Activated B cell treated with CpG ODN at 0.5 μM for 24 hours (primary cell): Measurements from ENCODE around the gene LGALS13. TPM values are rescaled to one million over a fixed set of nuclear protein-coding genes. Genes with fewer than 3 reads are reported as not detected.

Experiments used
- ATAC-seq: fragments of 200-7000 bp; cut with Tn5 transposase; one replicate; pipeline ENCODE4 v1.10.0; 2021; ENCODE audit warnings: low read depth, mild to moderate bottlenecking, moderate library complexity
- CTCF ChIA-PET: fragments of 350-600 bp; sonication (Branson Sonifier 250); formaldehyde crosslinking; loops from one replicate; lab custom pipeline; 2021; ENCODE audit warnings: antibody characterized with exemption; lab: Charles Lee
- POLR2A ChIA-PET: fragments of 350-600 bp; sonication (Branson Sonifier 250); formaldehyde crosslinking; loops from one replicate; lab custom pipeline; 2021; ENCODE audit warnings: antibody characterized with exemption; lab: Charles Lee
- DNase-seq: peaks from one replicate; pipeline ENCODE4 v3.0.0; 2022
- H3K27ac Mint-ChIP-seq: one replicate; pipeline ENCODE4 v1.8.0; 2020; ENCODE audit warnings: mixed read lengths
- H3K27me3 Mint-ChIP-seq: one replicate; pipeline ENCODE4 v1.8.0; 2021; ENCODE audit warnings: mixed read lengths
- H3K36me3 Mint-ChIP-seq: one replicate; pipeline ENCODE4 v1.8.0; 2021; ENCODE audit warnings: low read depth, mixed read lengths
- H3K4me1 Mint-ChIP-seq: one replicate; pipeline ENCODE4 v1.8.0; 2021; ENCODE audit warnings: mixed read lengths
- H3K4me3 Mint-ChIP-seq: one replicate; pipeline ENCODE4 v1.8.0; 2020; ENCODE audit warnings: mild to moderate bottlenecking, mixed read lengths
- H3K9me3 Mint-ChIP-seq: one replicate; pipeline ENCODE4 v1.8.0; 2020; ENCODE audit warnings: mixed read lengths
- intact Hi-C: fragments of 100-400 bp; cut with micrococcal nuclease; formaldehyde crosslinking; loops from one replicate; pipeline ENCODE4 v1.15.1; 2024
- total RNA-seq: library from RNA; stranded (reverse); gene quantifications from 2 replicates; pipeline ENCODE4 v1.2.3, GENCODE V29; 2022
- TF ChIP-seq, protein P1 (sequence below): fragments of 200-600 bp; IDR thresholded peaks from one replicate; pipeline ENCODE4 v1.8.0; 2022; ENCODE audit warnings: antibody characterized with exemption, mild to moderate bottlenecking

LGALS13 gene
- total RNA-seq, 1 donor from 2014 or later: not detected

DNA sequence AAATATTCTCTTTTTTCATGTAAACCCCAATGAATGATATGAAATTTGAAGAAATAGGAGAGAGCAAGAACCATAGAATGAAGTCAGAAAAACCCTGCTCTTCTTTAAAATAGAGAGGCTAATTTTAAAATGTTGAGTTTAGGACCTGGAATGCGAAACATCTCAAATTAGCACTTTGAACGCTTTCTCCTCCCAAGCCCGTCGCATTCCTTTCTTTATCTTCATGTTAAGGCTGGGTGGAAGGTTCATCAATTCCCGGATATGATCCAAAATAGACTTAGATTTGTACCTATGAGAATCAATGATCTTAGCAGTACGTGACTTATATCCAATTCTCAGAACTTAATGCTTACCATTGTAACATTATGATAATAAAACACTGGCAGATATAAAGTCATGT, 29.3 kb downstream of the LGALS13 start:
- Mint-ChIP-seq H3K4me3 (no peak overlapping the region), H3K9me3 (peaks cover 3% of the 10 kb centered on the region), H3K36me3 (no peaks in the 10 kb centered on the region), H3K4me1 (no peaks in the 10 kb centered on the region), H3K27ac (no peak overlapping the region), H3K27me3 (peaks cover 14% of the 10 kb centered on the region)
- TF ChIP-seq, protein P1, sequence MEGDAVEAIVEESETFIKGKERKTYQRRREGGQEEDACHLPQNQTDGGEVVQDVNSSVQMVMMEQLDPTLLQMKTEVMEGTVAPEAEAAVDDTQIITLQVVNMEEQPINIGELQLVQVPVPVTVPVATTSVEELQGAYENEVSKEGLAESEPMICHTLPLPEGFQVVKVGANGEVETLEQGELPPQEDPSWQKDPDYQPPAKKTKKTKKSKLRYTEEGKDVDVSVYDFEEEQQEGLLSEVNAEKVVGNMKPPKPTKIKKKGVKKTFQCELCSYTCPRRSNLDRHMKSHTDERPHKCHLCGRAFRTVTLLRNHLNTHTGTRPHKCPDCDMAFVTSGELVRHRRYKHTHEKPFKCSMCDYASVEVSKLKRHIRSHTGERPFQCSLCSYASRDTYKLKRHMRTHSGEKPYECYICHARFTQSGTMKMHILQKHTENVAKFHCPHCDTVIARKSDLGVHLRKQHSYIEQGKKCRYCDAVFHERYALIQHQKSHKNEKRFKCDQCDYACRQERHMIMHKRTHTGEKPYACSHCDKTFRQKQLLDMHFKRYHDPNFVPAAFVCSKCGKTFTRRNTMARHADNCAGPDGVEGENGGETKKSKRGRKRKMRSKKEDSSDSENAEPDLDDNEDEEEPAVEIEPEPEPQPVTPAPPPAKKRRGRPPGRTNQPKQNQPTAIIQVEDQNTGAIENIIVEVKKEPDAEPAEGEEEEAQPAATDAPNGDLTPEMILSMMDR: no peak
- DNase-seq (no peak), ATAC-seq (no peak)
- CTCF ChIA-PET: no interaction called here
- intact Hi-C loops: no loop called here
- POLR2A ChIA-PET: no interaction called here

GRCh38 chr19:39637891-39638290, 35.6 kb downstream of the LGALS13 start:
- H3K9me3 Mint-ChIP-seq: peaks cover 3% of the 10 kb centered on the region
- DNase-seq: no peak
- ChIA-PET CTCF (no interaction called here), POLR2A (no interaction called here)
- no peak for ATAC-seq
- H3K4me3 Mint-ChIP-seq: no peak overlapping the region
- peaks cover 54% of the 10 kb centered on the region for H3K27me3 Mint-ChIP-seq
- H3K36me3 Mint-ChIP-seq: no peaks in the 10 kb centered on the region
- TF ChIP-seq, protein P1: no peak
- intact Hi-C loops: no loop called here
- H3K4me1 Mint-ChIP-seq: no peaks in the 10 kb centered on the region
- H3K27ac Mint-ChIP-seq: no peak overlapping the region

- Mint-ChIP-seq H3K4me1 (no peaks in the 10 kb centered on the region), H3K36me3 (no peaks in the 10 kb centered on the region), H3K9me3 (peaks cover 3% of the 10 kb centered on the region), H3K4me3 (no peak overlapping the region), H3K27me3 (peaks cover 60% of the 10 kb centered on the region), H3K27ac (no peak overlapping the region)
- TF ChIP-seq, protein P1: no peak
- DNase-seq (no peak), ATAC-seq (no peak)
- ChIA-PET POLR2A (no interaction called here), CTCF (no interaction called here)
- intact Hi-C loops: no loop called here
Observed at GRCh38 chr19:39641773-39642172, 39.4 kb downstream of the LGALS13 start.

- peaks cover 58% of the 10 kb centered on the region for H3K27me3 Mint-ChIP-seq
- DNase-seq (no peak), ATAC-seq (no peak)
Observed at GRCh38 chr19:39643591-39643990, 41.3 kb downstream of the LGALS13 start.

DNA sequence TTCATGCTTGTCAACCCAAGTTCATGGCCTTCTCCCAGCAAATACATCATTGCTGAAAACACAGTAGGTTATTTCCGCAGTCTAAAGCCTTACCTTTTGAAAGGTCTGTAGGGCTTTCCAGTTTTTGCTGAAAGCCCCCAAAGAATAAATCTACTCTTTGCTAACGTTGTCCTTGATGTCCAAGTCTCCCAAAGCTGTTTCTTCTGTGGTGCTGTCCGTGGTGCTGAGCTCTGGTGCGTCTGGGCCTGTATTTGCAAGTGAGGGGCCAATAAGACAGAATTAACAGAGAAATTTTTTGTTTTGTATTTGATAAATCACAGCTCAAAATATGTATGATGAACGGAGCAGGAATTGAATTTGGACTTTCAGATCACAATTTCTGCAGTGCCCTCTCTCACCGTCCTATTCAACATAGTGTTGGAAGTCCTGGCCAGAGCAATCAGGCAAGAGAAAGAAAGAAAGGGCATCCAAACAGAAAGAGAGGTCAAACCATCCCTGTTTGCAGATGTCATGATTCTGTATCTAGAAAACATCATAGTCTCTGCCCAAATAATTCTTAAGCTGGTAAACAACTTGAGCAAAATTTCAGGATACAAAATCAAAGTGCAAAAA, 43.6 kb downstream of the LGALS13 start:
- Mint-ChIP-seq H3K27me3 (peaks cover 53% of the 10 kb centered on the region), H3K4me3 (no peak overlapping the region), H3K4me1 (no peaks in the 10 kb centered on the region), H3K27ac (no peak overlapping the region), H3K36me3 (no peaks in the 10 kb centered on the region), H3K9me3 (peaks cover 3% of the 10 kb centered on the region)
- ATAC-seq: no peak
- no peak for DNase-seq
- TF ChIP-seq, protein P1: no peak
- intact Hi-C loops: no loop called here
- ChIA-PET CTCF (no interaction called here), POLR2A (no interaction called here)

More at GRCh38 chr19:39643591-39643990, 41.3 kb downstream of the LGALS13 start:
- Mint-ChIP-seq H3K36me3 (no peaks in the 10 kb centered on the region), H3K4me3 (no peak overlapping the region), H3K27ac (no peak overlapping the region), H3K9me3 (peaks cover 3% of the 10 kb centered on the region), H3K4me1 (no peaks in the 10 kb centered on the region)
- CTCF ChIA-PET: no interaction called here
- intact Hi-C loops: no loop called here
- TF ChIP-seq, protein P1: no peak
- POLR2A ChIA-PET: no interaction called here
